Amniotic stem cell (primary cell): ENCODE measurements around the gene IL22RA1.

Experiments
- DNase-seq: peaks from one replicate; lab custom pipeline; 2025; lab: John Stamatoyannopoulos, UW

Gene IL22RA1

GRCh38 chr1:24167008-24167407 lies 24.1 kb upstream of the IL22RA1 start:
- no peak for DNase-seq

GRCh38 chr1:24165500-24165899 lies 22.6 kb upstream of the IL22RA1 start:
- no peak for DNase-seq

- no peak for DNase-seq
Measured at GRCh38 chr1:24164004-24164403, 21.1 kb upstream of the IL22RA1 start.

- no peak for DNase-seq
Measured at GRCh38 chr1:24162201-24162600, 19.3 kb upstream of the IL22RA1 start.

GRCh38 chr1:24161270-24161669 lies 18.3 kb upstream of the IL22RA1 start:
- no peak for DNase-seq

GRCh38 chr1:24159366-24159765 lies 16.4 kb upstream of the IL22RA1 start:
- no peak for DNase-seq

GRCh38 chr1:24157918-24158481 lies 15.1 kb upstream of the IL22RA1 start:
- DNase-seq = no peak

- no peak for DNase-seq
Measured at GRCh38 chr1:24156542-24157260, 13.8 kb upstream of the IL22RA1 start.

GRCh38 chr1:24155011-24155782 lies 12.3 kb upstream of the IL22RA1 start:
- DNase-seq = no peak

GRCh38 chr1:24154215-24154614 lies 11.3 kb upstream of the IL22RA1 start:
- DNase-seq = no peak

- DNase-seq = no peak
Measured at GRCh38 chr1:24152631-24153494, 9.9 kb upstream of the IL22RA1 start.

- DNase-seq = no peak
Measured at GRCh38 chr1:24151175-24151533, 8.2 kb upstream of the IL22RA1 start.

- no peak for DNase-seq
Measured at GRCh38 chr1:24150234-24151174, 7.6 kb upstream of the IL22RA1 start.

GRCh38 chr1:24149866-24150233 lies 6.9 kb upstream of the IL22RA1 start:
- no peak for DNase-seq

- DNase-seq = no peak
Measured at GRCh38 chr1:24147816-24148215, 4.9 kb upstream of the IL22RA1 start.

GRCh38 chr1:24147194-24147593 lies 4.3 kb upstream of the IL22RA1 start:
- DNase-seq = no peak

GRCh38 chr1:24141311-24141997 lies 1.5 kb downstream of the IL22RA1 start:
- DNase-seq = no peak

GRCh38 chr1:24140741-24141181 lies 2.2 kb downstream of the IL22RA1 start:
- no peak for DNase-seq

GRCh38 chr1:24139841-24140425 lies 3.0 kb downstream of the IL22RA1 start:
- no peak for DNase-seq

GRCh38 chr1:24139222-24139489 lies 3.8 kb downstream of the IL22RA1 start:
- no peak for DNase-seq
